HEK293 (cell line): Measurements from ENCODE around the gene PDLIM1.

Experiments
- BCL11A ChIP-seq: fragments of 450-650 bp; formaldehyde crosslinking; IDR thresholded peaks from 2 replicates; pipeline ENCODE4 v1.5.1; 2016; ENCODE audit warnings: low read depth, missing biosample characterization, missing genetic modification characterization
- FEZF1 ChIP-seq: fragments of 450-650 bp; formaldehyde crosslinking; IDR thresholded peaks from 2 replicates; pipeline ENCODE4 v1.5.1; 2016; ENCODE audit warnings: missing biosample characterization, missing genetic modification characterization
- GLI2 ChIP-seq: fragments of 450-650 bp; formaldehyde crosslinking; IDR thresholded peaks from 2 replicates; pipeline ENCODE4; 2017; ENCODE audit warnings: missing biosample characterization, missing genetic modification characterization, low read depth, borderline replicate concordance
- KLF9 ChIP-seq: fragments of 450-650 bp; formaldehyde crosslinking; IDR thresholded peaks from 2 replicates; pipeline ENCODE4 v1.5.1; 2016; ENCODE audit warnings: missing biosample characterization, missing genetic modification characterization, low read depth
- MYNN ChIP-seq: fragments of 450-650 bp; formaldehyde crosslinking; IDR thresholded peaks from 2 replicates; pipeline ENCODE4 v1.5.1; 2016; ENCODE audit warnings: missing biosample characterization, missing genetic modification characterization, borderline replicate concordance
- OSR2 ChIP-seq: fragments of 450-650 bp; formaldehyde crosslinking; IDR thresholded peaks from 2 replicates; pipeline ENCODE4 v1.5.1; 2016; ENCODE audit warnings: missing biosample characterization, missing genetic modification characterization
- ZNF114 ChIP-seq: fragments of 450-650 bp; formaldehyde crosslinking; IDR thresholded peaks from 2 replicates; pipeline ENCODE4 v1.5.0; 2017; ENCODE audit warnings: missing biosample characterization, missing genetic modification characterization
- ZNF132 ChIP-seq: fragments of 450-650 bp; formaldehyde crosslinking; IDR thresholded peaks from 2 replicates; pipeline ENCODE4 v1.5.1; 2017; ENCODE audit warnings: missing biosample characterization, missing genetic modification characterization, borderline replicate concordance
- ZNF133 ChIP-seq: fragments of 450-650 bp; formaldehyde crosslinking; IDR thresholded peaks from 2 replicates; pipeline ENCODE4 v1.5.1; 2016; ENCODE audit warnings: missing biosample characterization, missing genetic modification characterization
- ZNF24 ChIP-seq: fragments of 450-650 bp; formaldehyde crosslinking; IDR thresholded peaks from 2 replicates; pipeline ENCODE4 v1.5.1; 2016; ENCODE audit warnings: missing biosample characterization, missing genetic modification characterization
- ZNF544 ChIP-seq: fragments of 450-650 bp; formaldehyde crosslinking; IDR thresholded peaks from 2 replicates; pipeline ENCODE4 v1.5.0; 2017; ENCODE audit warnings: missing biosample characterization, missing genetic modification characterization
- ZNF843 ChIP-seq: fragments of 450-650 bp; formaldehyde crosslinking; IDR thresholded peaks from 2 replicates; pipeline ENCODE4 v1.5.1; 2016; ENCODE audit warnings: missing biosample characterization, missing genetic modification characterization
- ZXDB ChIP-seq: fragments of 450-650 bp; formaldehyde crosslinking; IDR thresholded peaks from 2 replicates; pipeline ENCODE4 v1.5.1; 2016; ENCODE audit warnings: missing biosample characterization, missing genetic modification characterization
- TF ChIP-seq, protein P1 (sequence below): fragments of 450-650 bp; formaldehyde crosslinking; IDR thresholded peaks from 2 replicates; pipeline ENCODE4 v1.5.1; 2016; ENCODE audit warnings: missing biosample characterization, missing genetic modification characterization
- TF ChIP-seq, protein P2 (sequence below): fragments of 450-650 bp; formaldehyde crosslinking; IDR thresholded peaks from 2 replicates; pipeline ENCODE4 v1.5.1; 2016; ENCODE audit warnings: missing biosample characterization, missing genetic modification characterization
- TF ChIP-seq, protein P3 (sequence below): fragments of 450-650 bp; formaldehyde crosslinking; IDR thresholded peaks from 2 replicates; pipeline ENCODE4 v1.5.1; 2016; ENCODE audit warnings: missing biosample characterization, missing genetic modification characterization
- TF ChIP-seq, protein P4 (sequence below): fragments of 450-650 bp; formaldehyde crosslinking; IDR thresholded peaks from 2 replicates; pipeline ENCODE4 v1.5.1; 2016; ENCODE audit warnings: missing biosample characterization, missing genetic modification characterization
- TF ChIP-seq, protein P5 (sequence below): fragments of 450-650 bp; formaldehyde crosslinking; IDR thresholded peaks from 2 replicates; pipeline ENCODE4 v1.5.1; 2016; ENCODE audit warnings: missing biosample characterization, missing genetic modification characterization
- TF ChIP-seq, protein P6 (sequence below): fragments of 450-650 bp; formaldehyde crosslinking; IDR thresholded peaks from 2 replicates; pipeline ENCODE4 v1.5.1; 2017; ENCODE audit warnings: missing biosample characterization, missing genetic modification characterization
- TF ChIP-seq, protein P7 (sequence below): fragments of 450-650 bp; formaldehyde crosslinking; IDR thresholded peaks from 2 replicates; pipeline ENCODE4 v1.5.1; 2016; ENCODE audit warnings: missing biosample characterization, missing genetic modification characterization, borderline replicate concordance
- TF ChIP-seq, protein P8 (sequence below): fragments of 450-650 bp; formaldehyde crosslinking; IDR thresholded peaks from 2 replicates; pipeline ENCODE4 v1.5.1; 2016; ENCODE audit warnings: missing biosample characterization, missing genetic modification characterization
- TF ChIP-seq, protein P9 (sequence below): fragments of 450-650 bp; formaldehyde crosslinking; IDR thresholded peaks from 2 replicates; pipeline ENCODE4 v1.5.1; 2017; ENCODE audit warnings: missing biosample characterization, missing genetic modification characterization

The PDLIM1 gene

DNA sequence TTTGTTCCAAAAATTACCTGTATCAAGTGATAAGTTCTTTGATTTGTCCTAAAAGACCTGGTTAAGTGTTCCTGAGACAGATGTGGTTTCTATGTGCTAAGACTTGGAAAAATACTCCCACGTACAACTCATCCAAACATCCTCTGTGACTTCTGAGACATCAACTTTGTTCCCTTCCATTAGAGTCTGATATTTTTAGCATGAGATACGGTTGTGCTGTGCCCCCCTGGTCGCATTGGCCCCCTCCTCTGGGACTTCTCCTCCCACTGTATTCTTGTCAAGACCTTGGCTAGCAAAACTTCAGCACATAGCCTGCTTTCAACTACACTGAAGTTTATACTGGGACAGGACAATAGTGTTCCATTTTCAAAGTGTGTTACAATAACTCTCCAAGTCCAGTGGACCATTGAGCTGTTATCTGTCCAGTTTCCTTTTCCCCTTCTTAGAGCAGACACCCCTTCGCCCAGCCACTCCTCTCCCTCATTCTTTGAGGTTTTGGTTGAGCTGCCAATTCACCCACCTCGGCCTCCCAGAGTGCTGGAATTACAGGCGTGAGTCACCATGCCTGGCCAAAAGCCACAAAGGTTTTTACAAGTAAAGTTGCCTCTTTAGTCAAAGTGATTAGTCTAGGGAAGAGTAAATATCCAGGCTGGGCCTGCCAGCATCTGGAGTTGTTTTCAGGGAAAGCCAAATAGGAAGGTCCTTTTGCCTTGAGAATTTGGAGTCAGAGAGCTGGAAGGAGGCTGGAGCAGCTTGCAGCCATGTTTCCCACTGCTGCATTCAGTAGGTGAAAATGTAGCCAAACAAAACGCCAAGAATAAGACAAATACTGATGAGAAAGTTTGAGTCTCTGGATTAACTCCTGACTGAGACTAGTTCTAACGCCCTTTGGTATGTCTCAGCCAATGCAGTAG is 17.8 kb upstream of the PDLIM1 start (continued):
- TF ChIP-seq, protein P1, sequence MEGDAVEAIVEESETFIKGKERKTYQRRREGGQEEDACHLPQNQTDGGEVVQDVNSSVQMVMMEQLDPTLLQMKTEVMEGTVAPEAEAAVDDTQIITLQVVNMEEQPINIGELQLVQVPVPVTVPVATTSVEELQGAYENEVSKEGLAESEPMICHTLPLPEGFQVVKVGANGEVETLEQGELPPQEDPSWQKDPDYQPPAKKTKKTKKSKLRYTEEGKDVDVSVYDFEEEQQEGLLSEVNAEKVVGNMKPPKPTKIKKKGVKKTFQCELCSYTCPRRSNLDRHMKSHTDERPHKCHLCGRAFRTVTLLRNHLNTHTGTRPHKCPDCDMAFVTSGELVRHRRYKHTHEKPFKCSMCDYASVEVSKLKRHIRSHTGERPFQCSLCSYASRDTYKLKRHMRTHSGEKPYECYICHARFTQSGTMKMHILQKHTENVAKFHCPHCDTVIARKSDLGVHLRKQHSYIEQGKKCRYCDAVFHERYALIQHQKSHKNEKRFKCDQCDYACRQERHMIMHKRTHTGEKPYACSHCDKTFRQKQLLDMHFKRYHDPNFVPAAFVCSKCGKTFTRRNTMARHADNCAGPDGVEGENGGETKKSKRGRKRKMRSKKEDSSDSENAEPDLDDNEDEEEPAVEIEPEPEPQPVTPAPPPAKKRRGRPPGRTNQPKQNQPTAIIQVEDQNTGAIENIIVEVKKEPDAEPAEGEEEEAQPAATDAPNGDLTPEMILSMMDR = no peak
- TF ChIP-seq, protein P2, sequence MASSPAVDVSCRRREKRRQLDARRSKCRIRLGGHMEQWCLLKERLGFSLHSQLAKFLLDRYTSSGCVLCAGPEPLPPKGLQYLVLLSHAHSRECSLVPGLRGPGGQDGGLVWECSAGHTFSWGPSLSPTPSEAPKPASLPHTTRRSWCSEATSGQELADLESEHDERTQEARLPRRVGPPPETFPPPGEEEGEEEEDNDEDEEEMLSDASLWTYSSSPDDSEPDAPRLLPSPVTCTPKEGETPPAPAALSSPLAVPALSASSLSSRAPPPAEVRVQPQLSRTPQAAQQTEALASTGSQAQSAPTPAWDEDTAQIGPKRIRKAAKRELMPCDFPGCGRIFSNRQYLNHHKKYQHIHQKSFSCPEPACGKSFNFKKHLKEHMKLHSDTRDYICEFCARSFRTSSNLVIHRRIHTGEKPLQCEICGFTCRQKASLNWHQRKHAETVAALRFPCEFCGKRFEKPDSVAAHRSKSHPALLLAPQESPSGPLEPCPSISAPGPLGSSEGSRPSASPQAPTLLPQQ (tag by site-specific recombination) = peak; percentile 70
- TF ChIP-seq, protein P3, sequence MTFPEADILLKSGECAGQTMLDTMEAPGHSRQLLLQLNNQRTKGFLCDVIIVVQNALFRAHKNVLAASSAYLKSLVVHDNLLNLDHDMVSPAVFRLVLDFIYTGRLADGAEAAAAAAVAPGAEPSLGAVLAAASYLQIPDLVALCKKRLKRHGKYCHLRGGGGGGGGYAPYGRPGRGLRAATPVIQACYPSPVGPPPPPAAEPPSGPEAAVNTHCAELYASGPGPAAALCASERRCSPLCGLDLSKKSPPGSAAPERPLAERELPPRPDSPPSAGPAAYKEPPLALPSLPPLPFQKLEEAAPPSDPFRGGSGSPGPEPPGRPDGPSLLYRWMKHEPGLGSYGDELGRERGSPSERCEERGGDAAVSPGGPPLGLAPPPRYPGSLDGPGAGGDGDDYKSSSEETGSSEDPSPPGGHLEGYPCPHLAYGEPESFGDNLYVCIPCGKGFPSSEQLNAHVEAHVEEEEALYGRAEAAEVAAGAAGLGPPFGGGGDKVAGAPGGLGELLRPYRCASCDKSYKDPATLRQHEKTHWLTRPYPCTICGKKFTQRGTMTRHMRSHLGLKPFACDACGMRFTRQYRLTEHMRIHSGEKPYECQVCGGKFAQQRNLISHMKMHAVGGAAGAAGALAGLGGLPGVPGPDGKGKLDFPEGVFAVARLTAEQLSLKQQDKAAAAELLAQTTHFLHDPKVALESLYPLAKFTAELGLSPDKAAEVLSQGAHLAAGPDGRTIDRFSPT (tag by site-specific recombination) = peak; percentile 98
- TF ChIP-seq, protein P4, sequence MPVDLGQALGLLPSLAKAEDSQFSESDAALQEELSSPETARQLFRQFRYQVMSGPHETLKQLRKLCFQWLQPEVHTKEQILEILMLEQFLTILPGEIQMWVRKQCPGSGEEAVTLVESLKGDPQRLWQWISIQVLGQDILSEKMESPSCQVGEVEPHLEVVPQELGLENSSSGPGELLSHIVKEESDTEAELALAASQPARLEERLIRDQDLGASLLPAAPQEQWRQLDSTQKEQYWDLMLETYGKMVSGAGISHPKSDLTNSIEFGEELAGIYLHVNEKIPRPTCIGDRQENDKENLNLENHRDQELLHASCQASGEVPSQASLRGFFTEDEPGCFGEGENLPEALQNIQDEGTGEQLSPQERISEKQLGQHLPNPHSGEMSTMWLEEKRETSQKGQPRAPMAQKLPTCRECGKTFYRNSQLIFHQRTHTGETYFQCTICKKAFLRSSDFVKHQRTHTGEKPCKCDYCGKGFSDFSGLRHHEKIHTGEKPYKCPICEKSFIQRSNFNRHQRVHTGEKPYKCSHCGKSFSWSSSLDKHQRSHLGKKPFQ (tag by site-specific recombination) = peak; percentile 84
- TF ChIP-seq, protein P5, sequence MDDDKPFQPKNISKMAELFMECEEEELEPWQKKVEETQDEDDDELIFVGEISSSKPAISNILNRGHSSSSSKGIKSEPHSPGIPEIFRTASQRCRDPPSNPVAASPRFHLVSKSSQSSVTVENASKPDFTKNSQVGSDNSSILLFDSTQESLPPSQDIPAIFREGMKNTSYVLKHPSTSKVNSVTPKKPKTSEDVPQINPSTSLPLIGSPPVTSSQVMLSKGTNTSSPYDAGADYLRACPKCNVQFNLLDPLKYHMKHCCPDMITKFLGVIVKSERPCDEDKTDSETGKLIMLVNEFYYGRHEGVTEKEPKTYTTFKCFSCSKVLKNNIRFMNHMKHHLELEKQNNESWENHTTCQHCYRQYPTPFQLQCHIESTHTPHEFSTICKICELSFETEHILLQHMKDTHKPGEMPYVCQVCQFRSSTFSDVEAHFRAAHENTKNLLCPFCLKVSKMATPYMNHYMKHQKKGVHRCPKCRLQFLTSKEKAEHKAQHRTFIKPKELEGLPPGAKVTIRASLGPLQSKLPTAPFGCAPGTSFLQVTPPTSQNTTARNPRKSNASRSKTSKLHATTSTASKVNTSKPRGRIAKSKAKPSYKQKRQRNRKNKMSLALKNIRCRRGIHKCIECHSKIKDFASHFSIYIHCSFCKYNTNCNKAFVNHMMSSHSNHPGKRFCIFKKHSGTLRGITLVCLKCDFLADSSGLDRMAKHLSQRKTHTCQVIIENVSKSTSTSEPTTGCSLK (tag by site-specific recombination) = no peak
- TF ChIP-seq GLI2 = peak; percentile 52; the same call in 1 of the 2 replicates
- TF ChIP-seq ZNF133 (tag by site-specific recombination) = no peak
- 0 out of 2 replicates have a peak, but pooled peaks have one; percentile 76 for TF ChIP-seq ZNF24 (tag by site-specific recombination)
- peak; percentile 90 for TF ChIP-seq ZXDB (tag by site-specific recombination)
- peak; percentile 69 for TF ChIP-seq OSR2 (tag by site-specific recombination)
- TF ChIP-seq KLF9 (tag by site-specific recombination) = no peak
- TF ChIP-seq BCL11A = peak; percentile 92
- TF ChIP-seq MYNN (tag by site-specific recombination) = no peak
- TF ChIP-seq, protein P6, sequence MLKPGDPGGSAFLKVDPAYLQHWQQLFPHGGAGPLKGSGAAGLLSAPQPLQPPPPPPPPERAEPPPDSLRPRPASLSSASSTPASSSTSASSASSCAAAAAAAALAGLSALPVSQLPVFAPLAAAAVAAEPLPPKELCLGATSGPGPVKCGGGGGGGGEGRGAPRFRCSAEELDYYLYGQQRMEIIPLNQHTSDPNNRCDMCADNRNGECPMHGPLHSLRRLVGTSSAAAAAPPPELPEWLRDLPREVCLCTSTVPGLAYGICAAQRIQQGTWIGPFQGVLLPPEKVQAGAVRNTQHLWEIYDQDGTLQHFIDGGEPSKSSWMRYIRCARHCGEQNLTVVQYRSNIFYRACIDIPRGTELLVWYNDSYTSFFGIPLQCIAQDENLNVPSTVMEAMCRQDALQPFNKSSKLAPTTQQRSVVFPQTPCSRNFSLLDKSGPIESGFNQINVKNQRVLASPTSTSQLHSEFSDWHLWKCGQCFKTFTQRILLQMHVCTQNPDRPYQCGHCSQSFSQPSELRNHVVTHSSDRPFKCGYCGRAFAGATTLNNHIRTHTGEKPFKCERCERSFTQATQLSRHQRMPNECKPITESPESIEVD (tag by site-specific recombination) = peak; percentile 97
- TF ChIP-seq, protein P7, sequence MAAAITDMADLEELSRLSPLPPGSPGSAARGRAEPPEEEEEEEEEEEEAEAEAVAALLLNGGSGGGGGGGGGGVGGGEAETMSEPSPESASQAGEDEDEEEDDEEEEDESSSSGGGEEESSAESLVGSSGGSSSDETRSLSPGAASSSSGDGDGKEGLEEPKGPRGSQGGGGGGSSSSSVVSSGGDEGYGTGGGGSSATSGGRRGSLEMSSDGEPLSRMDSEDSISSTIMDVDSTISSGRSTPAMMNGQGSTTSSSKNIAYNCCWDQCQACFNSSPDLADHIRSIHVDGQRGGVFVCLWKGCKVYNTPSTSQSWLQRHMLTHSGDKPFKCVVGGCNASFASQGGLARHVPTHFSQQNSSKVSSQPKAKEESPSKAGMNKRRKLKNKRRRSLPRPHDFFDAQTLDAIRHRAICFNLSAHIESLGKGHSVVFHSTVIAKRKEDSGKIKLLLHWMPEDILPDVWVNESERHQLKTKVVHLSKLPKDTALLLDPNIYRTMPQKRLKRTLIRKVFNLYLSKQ (tag by site-specific recombination) = no peak
- TF ChIP-seq, protein P8, sequence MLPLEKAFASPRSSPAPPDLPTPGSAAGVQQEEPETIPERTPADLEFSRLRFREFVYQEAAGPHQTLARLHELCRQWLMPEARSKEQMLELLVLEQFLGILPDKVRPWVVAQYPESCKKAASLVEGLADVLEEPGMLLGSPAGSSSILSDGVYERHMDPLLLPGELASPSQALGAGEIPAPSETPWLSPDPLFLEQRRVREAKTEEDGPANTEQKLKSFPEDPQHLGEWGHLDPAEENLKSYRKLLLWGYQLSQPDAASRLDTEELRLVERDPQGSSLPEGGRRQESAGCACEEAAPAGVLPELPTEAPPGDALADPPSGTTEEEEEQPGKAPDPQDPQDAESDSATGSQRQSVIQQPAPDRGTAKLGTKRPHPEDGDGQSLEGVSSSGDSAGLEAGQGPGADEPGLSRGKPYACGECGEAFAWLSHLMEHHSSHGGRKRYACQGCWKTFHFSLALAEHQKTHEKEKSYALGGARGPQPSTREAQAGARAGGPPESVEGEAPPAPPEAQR (tag by site-specific recombination) = no peak
- peak; percentile 89 for TF ChIP-seq ZNF843 (tag by site-specific recombination)
- no peak for TF ChIP-seq ZNF132
- TF ChIP-seq ZNF544 (tag by site-specific recombination) = no peak
- TF ChIP-seq FEZF1 (tag by site-specific recombination) = peak; percentile 90
- no peak for TF ChIP-seq ZNF114 (tag by site-specific recombination)
- TF ChIP-seq, protein P9, sequence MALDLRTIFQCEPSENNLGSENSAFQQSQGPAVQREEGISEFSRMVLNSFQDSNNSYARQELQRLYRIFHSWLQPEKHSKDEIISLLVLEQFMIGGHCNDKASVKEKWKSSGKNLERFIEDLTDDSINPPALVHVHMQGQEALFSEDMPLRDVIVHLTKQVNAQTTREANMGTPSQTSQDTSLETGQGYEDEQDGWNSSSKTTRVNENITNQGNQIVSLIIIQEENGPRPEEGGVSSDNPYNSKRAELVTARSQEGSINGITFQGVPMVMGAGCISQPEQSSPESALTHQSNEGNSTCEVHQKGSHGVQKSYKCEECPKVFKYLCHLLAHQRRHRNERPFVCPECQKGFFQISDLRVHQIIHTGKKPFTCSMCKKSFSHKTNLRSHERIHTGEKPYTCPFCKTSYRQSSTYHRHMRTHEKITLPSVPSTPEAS = no peak
